Sigmoid colon (tissue), 4 donors: ENCODE results near the gene CDK5.

Experiments used
- EP300 ChIP-seq, 4 donors: sonication (generic); formaldehyde crosslinking; IDR thresholded peaks; one replicate each; pipeline ENCODE4 v1.6.1; 2017; ENCODE audit warnings: antibody characterized with exemption in 4 of 4
- POLR2A ChIP-seq, 2 donors: fragments of 450-650 bp; IDR thresholded peaks; one replicate each; pipeline ENCODE4 v1.6.1; 2016; ENCODE audit warnings: antibody characterized with exemption in 2 of 2, mild to moderate bottlenecking in 2 of 2, moderate library complexity in 2 of 2
- POLR2AphosphoS5 ChIP-seq, 4 donors: sonication (generic); formaldehyde crosslinking; IDR thresholded peaks; one replicate each; pipeline ENCODE4 v1.6.1; 2017; ENCODE audit warnings: antibody characterized with exemption in 4 of 4
- TF ChIP-seq, protein P1 (sequence below), 4 experiments: fragments of 450-650 bp in 3 of 4; fragments of 200-600 bp in 1 of 4; IDR thresholded peaks; one replicate each; pipeline ENCODE4 v1.5.1; 2016 to 2019; ENCODE audit warnings: antibody characterized with exemption in 4 of 4, mild to moderate bottlenecking in 3 of 4, moderate library complexity in 2 of 4

DNA sequence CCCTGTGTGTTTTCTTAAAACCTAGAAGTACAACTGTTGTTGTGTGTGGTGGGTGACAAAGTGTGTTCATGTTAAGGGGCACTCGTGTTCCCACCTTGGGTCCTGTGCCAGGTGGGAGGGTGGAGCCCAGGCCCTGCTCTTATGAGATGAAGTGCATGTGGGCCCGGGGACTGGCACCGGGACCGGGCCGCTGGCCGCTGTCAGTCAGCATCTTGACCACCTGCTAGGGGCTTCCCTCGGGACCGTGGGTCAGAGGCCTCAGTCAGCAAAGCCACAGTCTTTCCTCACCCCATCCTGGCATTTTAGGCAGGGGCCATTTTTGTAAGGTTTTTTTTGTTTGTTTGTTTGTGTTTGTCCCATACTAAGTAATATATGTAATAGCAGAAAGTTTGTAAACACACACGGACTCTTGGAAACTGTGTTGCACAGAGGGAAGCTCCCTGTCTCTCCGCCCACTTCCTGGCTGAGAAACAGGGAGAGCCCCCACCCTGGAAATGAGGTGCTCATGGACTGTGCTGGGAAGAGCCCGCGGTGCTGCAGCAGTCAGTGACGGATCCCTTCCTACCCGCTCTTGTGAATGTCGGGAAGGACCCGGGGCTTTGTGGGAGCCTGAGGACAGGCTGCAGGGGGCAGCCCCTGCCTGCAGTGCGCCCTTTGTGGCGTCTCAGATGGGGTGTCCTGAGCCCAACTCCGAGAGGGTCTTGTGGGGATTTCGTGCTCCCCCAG, 42.0 kb upstream of the CDK5 start:
- TF ChIP-seq POLR2A (IDR thresholded peaks at IDR 0.05) (no peak), POLR2AphosphoS5 (IDR thresholded peaks at IDR 0.05) (no peak), EP300 (IDR thresholded peaks at IDR 0.05) (no peak)
- TF ChIP-seq, protein P1, sequence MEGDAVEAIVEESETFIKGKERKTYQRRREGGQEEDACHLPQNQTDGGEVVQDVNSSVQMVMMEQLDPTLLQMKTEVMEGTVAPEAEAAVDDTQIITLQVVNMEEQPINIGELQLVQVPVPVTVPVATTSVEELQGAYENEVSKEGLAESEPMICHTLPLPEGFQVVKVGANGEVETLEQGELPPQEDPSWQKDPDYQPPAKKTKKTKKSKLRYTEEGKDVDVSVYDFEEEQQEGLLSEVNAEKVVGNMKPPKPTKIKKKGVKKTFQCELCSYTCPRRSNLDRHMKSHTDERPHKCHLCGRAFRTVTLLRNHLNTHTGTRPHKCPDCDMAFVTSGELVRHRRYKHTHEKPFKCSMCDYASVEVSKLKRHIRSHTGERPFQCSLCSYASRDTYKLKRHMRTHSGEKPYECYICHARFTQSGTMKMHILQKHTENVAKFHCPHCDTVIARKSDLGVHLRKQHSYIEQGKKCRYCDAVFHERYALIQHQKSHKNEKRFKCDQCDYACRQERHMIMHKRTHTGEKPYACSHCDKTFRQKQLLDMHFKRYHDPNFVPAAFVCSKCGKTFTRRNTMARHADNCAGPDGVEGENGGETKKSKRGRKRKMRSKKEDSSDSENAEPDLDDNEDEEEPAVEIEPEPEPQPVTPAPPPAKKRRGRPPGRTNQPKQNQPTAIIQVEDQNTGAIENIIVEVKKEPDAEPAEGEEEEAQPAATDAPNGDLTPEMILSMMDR (IDR thresholded peaks at IDR 0.05): no peak
